Liver (tissue), 9 donors: ENCODE data around the gene PREP. TPM values are rescaled to one million over a fixed set of nuclear protein-coding genes. Genes with fewer than 3 reads are reported as not detected.

ENCODE experiments used
- DNase-seq: peaks from one replicate; pipeline ENCODE4 v3.0.0-alpha.2; 2017; ENCODE audit warnings: low spot score
- H3K27ac ChIP-seq, 2 donors: one replicate each; pipeline ENCODE4 v1.7.0; 2013; ENCODE audit warnings: inconsistent platforms in 2 of 2, low read length in 2 of 2, control low read depth in 1 of 2, low read depth in 1 of 2, mild to moderate bottlenecking in 1 of 2
- H3K27me3 ChIP-seq, 4 donors: one replicate each; pipeline versions ENCODE4 v1.6.1 to v1.7.0; 2013; ENCODE audit warnings: low read length in 3 of 4, inconsistent platforms in 1 of 4, mild to moderate bottlenecking in 1 of 4, moderate library complexity in 1 of 4; ENCODE audit not compliant: control insufficient read depth in 4 of 4, insufficient read depth in 4 of 4
- H3K36me3 ChIP-seq, 4 donors: one replicate each; pipeline versions ENCODE4 v1.6.1 to v1.7.0; 2013; ENCODE audit warnings: low read length in 3 of 4, mild to moderate bottlenecking in 3 of 4, low read depth in 1 of 4, moderate library complexity in 1 of 4; ENCODE audit not compliant: control insufficient read depth in 4 of 4, insufficient read depth in 3 of 4
- H3K4me1 ChIP-seq, 4 donors: one replicate each; pipeline versions ENCODE4 v1.6.1 to v1.7.0; 2013; ENCODE audit warnings: low read length in 3 of 4, mild to moderate bottlenecking in 3 of 4, moderate library complexity in 1 of 4; ENCODE audit not compliant: control insufficient read depth in 4 of 4, insufficient read depth in 4 of 4
- H3K4me3 ChIP-seq, 3 donors: one replicate each; pipeline versions ENCODE4 v1.6.1 to v1.7.0; 2013; ENCODE audit warnings: low read length in 3 of 3, control low read depth in 1 of 3, low read depth in 1 of 3, mild to moderate bottlenecking in 1 of 3
- H3K9ac ChIP-seq, 2 donors: one replicate each; pipeline ENCODE4 v1.7.0; 2013; ENCODE audit warnings: low read length in 2 of 2, mild to moderate bottlenecking in 2 of 2, moderate library complexity in 2 of 2, control low read depth in 1 of 2, low read depth in 1 of 2
- H3K9me3 ChIP-seq, 4 donors: one replicate each; pipeline versions ENCODE4 v1.6.1 to v1.7.0; 2013; ENCODE audit warnings: low read length in 3 of 4; ENCODE audit not compliant: control insufficient read depth in 4 of 4
- ATF3 ChIP-seq: IDR thresholded peaks from 2 replicates; pipeline ENCODE4 v1.6.1; 2016; ENCODE audit warnings: antibody characterized with exemption
- CTCF ChIP-seq: fragments of 150-350 bp; IDR thresholded peaks from 2 replicates; pipeline ENCODE4 v1.5.1; 2017; ENCODE audit warnings: improper control_type of control experiment, low read depth, low read length; ENCODE audit not compliant: missing input control
- FOXA1 ChIP-seq: IDR thresholded peaks from 2 replicates; pipeline ENCODE4 v1.6.1; 2016; ENCODE audit warnings: antibody characterized with exemption
- FOXA2 ChIP-seq: IDR thresholded peaks from 2 replicates; pipeline ENCODE4 v1.6.1; 2016; ENCODE audit warnings: antibody characterized with exemption
- HNF4A ChIP-seq, 2 donors: conservative IDR thresholded peaks; 2 replicates each; pipeline ENCODE4 v1.6.1; 2016; ENCODE audit warnings: antibody characterized with exemption in 2 of 2, mild to moderate bottlenecking in 2 of 2
- JUND ChIP-seq, 2 donors: IDR thresholded peaks; 2 replicates each; pipeline ENCODE4 v1.6.1; 2016; ENCODE audit warnings: antibody characterized with exemption in 2 of 2
- NR2F2 ChIP-seq: IDR thresholded peaks from 2 replicates; pipeline ENCODE4 v1.6.1; 2016; ENCODE audit warnings: antibody characterized with exemption
- RXRA ChIP-seq, 2 donors: IDR thresholded peaks; 2 replicates each; pipeline ENCODE4 v1.6.1; 2017 to 2018; ENCODE audit warnings: antibody characterized with exemption in 2 of 2, mild to moderate bottlenecking in 1 of 2
- SP1 ChIP-seq: IDR thresholded peaks from 2 replicates; pipeline ENCODE4 v1.6.1; 2018; ENCODE audit warnings: antibody characterized with exemption, mild to moderate bottlenecking
- YY1 ChIP-seq: IDR thresholded peaks from 2 replicates; pipeline ENCODE4 v1.6.1; 2016; ENCODE audit warnings: antibody characterized with exemption, mild to moderate bottlenecking
- WGBS: extraction: QIAGEN DNeasy Blood & Tissue Kit; methylation state at CpG from one replicate; pipeline ENCODE4 v1.1.7; 2013; 5-methylcytosine and 5-hydroxymethylcytosine counted together
- polyA plus RNA-seq, 2 donors: library from polyadenylated mRNA; stranded (reverse) in 1 of 2; unstranded in 1 of 2; fragments of 200-250 nt in 1 of 2; fragments of >200 nt in 1 of 2; fragmentation: Nextera tagmentation in 1 of 2; extraction: Ambion mirVana in 1 of 2; gene quantifications; one replicate each; pipeline versions ENCODE4 v1.2.1 to v1.2.3, GENCODE V29; 2013 to 2015
- total RNA-seq, 2 donors: library from RNA; depleted of rRNA; stranded (reverse); fragments of >200 nt; gene quantifications; one replicate each; pipeline ENCODE4 v1.2.3, GENCODE V29; 2014
- TF ChIP-seq, protein P1 (sequence below): IDR thresholded peaks from 2 replicates; pipeline ENCODE4 v1.6.1; 2016; ENCODE audit warnings: antibody characterized with exemption, mild to moderate bottlenecking
- TF ChIP-seq, protein P2 (sequence below): IDR thresholded peaks from 2 replicates; pipeline ENCODE4 v1.6.1; 2016; ENCODE audit warnings: antibody characterized with exemption
- donor health status: healthy.
- donor health status: healthy.
- donor health status: healthy.
- donor health status: healthy.
- donor health status: healthy.

The PREP gene
- total and polyA plus RNA-seq, 4 donors: 7.3 to 17.7 (median 13.0) TPM

DNA sequence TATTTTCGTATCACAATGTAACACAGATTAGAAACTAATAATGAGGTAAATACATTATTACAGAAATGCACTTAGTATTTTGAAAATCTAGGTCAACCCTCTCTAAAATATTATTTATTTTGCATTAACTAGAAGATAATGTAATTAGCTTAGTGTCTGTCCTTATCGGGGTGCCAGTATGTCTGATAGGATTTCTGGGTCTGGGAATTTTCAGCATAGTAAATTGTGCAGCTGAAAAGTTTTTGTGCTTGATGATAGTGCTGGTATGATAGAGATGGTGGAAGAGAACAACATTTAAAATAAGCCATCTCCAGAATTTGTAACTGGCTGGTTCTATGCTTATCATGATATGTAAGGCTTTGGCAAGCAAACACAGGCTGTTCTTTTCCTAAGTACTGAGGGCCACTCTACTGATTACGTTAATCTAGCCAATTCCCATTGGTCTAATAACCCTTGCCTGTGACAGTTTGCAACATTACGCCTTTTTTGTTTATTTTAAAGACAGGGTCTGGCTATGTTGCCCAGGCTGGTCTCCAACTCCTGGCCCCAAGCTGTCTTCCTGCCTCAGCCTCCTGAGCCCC lies 50.8 kb downstream of the PREP start:
- no peak for TF ChIP-seq YY1
- TF ChIP-seq SP1: no peak
- TF ChIP-seq, protein P1, sequence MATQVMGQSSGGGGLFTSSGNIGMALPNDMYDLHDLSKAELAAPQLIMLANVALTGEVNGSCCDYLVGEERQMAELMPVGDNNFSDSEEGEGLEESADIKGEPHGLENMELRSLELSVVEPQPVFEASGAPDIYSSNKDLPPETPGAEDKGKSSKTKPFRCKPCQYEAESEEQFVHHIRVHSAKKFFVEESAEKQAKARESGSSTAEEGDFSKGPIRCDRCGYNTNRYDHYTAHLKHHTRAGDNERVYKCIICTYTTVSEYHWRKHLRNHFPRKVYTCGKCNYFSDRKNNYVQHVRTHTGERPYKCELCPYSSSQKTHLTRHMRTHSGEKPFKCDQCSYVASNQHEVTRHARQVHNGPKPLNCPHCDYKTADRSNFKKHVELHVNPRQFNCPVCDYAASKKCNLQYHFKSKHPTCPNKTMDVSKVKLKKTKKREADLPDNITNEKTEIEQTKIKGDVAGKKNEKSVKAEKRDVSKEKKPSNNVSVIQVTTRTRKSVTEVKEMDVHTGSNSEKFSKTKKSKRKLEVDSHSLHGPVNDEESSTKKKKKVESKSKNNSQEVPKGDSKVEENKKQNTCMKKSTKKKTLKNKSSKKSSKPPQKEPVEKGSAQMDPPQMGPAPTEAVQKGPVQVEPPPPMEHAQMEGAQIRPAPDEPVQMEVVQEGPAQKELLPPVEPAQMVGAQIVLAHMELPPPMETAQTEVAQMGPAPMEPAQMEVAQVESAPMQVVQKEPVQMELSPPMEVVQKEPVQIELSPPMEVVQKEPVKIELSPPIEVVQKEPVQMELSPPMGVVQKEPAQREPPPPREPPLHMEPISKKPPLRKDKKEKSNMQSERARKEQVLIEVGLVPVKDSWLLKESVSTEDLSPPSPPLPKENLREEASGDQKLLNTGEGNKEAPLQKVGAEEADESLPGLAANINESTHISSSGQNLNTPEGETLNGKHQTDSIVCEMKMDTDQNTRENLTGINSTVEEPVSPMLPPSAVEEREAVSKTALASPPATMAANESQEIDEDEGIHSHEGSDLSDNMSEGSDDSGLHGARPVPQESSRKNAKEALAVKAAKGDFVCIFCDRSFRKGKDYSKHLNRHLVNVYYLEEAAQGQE: no peak
- TF ChIP-seq FOXA1: no peak
- TF ChIP-seq HNF4A (conservative IDR thresholded peaks at IDR 0.05): no peak
- no peak for TF ChIP-seq RXRA (IDR thresholded peaks at IDR 0.05)
- TF ChIP-seq CTCF: no peak
- no peak overlapping the region for H3K4me3 ChIP-seq
- no peaks in the 10 kb centered on the region for H3K27me3 ChIP-seq
- no peak for DNase-seq
- H3K4me1 ChIP-seq: no peaks in the 10 kb centered on the region
- no peak overlapping the region for H3K27ac ChIP-seq
- no peaks in the 10 kb centered on the region for H3K9me3 ChIP-seq
- WGBS: 95% methylated on average over 4 of the region's 4 CpGs
- H3K9ac ChIP-seq: no peak overlapping the region
- peaks cover 2 to 30% (median 21%) of the 10 kb centered on the region in 4 donors for H3K36me3 ChIP-seq

- 99% methylated on average over 1 of the region's 1 CpG for WGBS
- Histone ChIP-seq H3K27ac (no peak overlapping the region), H3K4me3 (no peak overlapping the region), H3K36me3 (peaks cover 3 to 31% (median 20%) of the 10 kb centered on the region in 4 donors), H3K9ac (no peak overlapping the region), H3K27me3 (no peaks in the 10 kb centered on the region), H3K9me3 (no peaks in the 10 kb centered on the region), H3K4me1 (no peaks in the 10 kb centered on the region)
- DNase-seq: no peak
- no peak for TF ChIP-seq ATF3
- TF ChIP-seq, protein P2, sequence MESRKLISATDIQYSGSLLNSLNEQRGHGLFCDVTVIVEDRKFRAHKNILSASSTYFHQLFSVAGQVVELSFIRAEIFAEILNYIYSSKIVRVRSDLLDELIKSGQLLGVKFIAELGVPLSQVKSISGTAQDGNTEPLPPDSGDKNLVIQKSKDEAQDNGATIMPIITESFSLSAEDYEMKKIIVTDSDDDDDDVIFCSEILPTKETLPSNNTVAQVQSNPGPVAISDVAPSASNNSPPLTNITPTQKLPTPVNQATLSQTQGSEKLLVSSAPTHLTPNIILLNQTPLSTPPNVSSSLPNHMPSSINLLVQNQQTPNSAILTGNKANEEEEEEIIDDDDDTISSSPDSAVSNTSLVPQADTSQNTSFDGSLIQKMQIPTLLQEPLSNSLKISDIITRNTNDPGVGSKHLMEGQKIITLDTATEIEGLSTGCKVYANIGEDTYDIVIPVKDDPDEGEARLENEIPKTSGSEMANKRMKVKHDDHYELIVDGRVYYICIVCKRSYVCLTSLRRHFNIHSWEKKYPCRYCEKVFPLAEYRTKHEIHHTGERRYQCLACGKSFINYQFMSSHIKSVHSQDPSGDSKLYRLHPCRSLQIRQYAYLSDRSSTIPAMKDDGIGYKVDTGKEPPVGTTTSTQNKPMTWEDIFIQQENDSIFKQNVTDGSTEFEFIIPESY: no peak
Observed at GRCh38 chr6:105348897-105349296, 54.0 kb downstream of the PREP start.

GRCh38 chr6:105346052-105346451 lies 56.8 kb downstream of the PREP start:
- no peak for DNase-seq
- no peaks in the 10 kb centered on the region for H3K27me3 ChIP-seq
- H3K36me3 ChIP-seq: peaks cover 1 to 15% (median 9%) of the 10 kb centered on the region in 4 donors
- no peak for TF ChIP-seq JUND (IDR thresholded peaks at IDR 0.05)
- TF ChIP-seq, protein P2: no peak
- no peak for TF ChIP-seq FOXA2
- TF ChIP-seq NR2F2: no peak
- TF ChIP-seq, protein P1: no peak
- H3K4me1 ChIP-seq: no peaks in the 10 kb centered on the region
- no peak overlapping the region for H3K4me3 ChIP-seq
- H3K9ac ChIP-seq: no peak overlapping the region
- 77% methylated on average over 3 of the region's 3 CpGs for WGBS
- no peak overlapping the region for H3K27ac ChIP-seq
- H3K9me3 ChIP-seq: no peaks in the 10 kb centered on the region
